GM10248 (cell line): ENCODE results near the gene PEAK1.

ENCODE experiments used
- CTCF ChIA-PET: fragments of 300-600 bp; sonication (Branson Sonifier 250); formaldehyde crosslinking; extraction: SDS; loops from one replicate; lab custom pipeline; 2021; ENCODE audit warnings: antibody characterized with exemption; lab: Yijun Ruan, JAX
- POLR2A ChIA-PET: fragments of 350-650 bp; sonication (Branson Sonifier 250); formaldehyde crosslinking; extraction: SDS; loops from one replicate; lab custom pipeline; 2020; ENCODE audit warnings: antibody characterized with exemption; lab: Yijun Ruan, JAX
- DNase-seq: peaks from one replicate; pipeline ENCODE4 v3.0.0; 2012; ENCODE audit errors: extremely low spot score
- TF ChIP-seq, protein P1 (sequence below): IDR thresholded peaks from 2 replicates; pipeline ENCODE4 v1.5.1; 2012; ENCODE audit warnings: mild to moderate bottlenecking, low read depth; ENCODE audit errors: extremely low read depth, missing control alignments, control extremely low read depth

Gene PEAK1

DNA sequence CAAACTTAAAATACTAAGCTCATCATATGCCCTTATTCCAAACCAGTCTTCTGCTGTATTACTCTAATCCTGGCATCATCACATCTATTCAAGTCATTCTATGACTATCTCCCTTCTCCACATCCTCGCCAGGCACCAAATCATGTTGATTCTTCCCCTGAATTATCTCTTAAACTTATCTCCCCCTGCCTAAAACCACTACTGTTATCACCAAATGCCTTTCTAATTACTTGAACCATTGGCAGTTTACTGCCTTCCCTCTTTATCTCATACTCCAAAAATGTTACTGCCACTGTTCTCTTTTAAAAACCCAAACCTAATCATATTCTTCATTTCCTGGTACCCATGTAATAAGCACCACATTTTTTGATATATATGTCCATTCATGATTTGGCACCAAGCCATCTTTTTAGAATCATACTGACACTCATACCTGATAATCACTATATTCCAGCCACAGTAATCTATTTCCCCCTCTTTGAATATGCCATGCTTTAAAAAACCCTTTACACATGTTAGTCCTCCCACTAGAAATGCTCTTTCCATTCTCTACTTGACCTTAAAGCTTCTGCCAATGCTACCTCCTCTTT lies 126.8 kb downstream of the PEAK1 start:
- TF ChIP-seq, protein P1, sequence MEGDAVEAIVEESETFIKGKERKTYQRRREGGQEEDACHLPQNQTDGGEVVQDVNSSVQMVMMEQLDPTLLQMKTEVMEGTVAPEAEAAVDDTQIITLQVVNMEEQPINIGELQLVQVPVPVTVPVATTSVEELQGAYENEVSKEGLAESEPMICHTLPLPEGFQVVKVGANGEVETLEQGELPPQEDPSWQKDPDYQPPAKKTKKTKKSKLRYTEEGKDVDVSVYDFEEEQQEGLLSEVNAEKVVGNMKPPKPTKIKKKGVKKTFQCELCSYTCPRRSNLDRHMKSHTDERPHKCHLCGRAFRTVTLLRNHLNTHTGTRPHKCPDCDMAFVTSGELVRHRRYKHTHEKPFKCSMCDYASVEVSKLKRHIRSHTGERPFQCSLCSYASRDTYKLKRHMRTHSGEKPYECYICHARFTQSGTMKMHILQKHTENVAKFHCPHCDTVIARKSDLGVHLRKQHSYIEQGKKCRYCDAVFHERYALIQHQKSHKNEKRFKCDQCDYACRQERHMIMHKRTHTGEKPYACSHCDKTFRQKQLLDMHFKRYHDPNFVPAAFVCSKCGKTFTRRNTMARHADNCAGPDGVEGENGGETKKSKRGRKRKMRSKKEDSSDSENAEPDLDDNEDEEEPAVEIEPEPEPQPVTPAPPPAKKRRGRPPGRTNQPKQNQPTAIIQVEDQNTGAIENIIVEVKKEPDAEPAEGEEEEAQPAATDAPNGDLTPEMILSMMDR, result no peak
- CTCF ChIA-PET, result interaction anchor here (1.0 to 1.5 kb wide), 3 partner anchors 8 to 14 kb away, joined by 3 to 4 read pairs (median 4); no protein-coding TSS in a partner anchor
- DNase-seq, result no peak
- POLR2A ChIA-PET, result no interaction called here

DNA sequence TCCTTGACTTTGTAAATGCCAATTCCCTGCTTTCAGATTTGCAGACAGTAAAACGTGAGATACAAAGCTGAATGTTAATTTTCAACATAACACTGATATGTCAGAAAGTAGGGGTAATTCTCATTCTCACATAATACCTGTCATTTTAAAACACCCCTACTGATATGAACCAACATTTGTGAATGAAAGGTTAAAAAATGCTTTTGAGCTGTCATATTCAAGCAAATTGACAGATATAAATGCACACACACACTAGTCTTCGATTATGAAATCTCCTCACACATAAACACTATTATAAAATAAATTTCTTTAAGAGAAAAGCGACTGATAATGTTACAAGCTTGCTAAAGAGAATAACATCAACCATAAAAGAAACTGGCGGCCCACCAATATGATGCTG lies 128.8 kb downstream of the PEAK1 start:
- ChIA-PET POLR2A (no interaction called here), CTCF (no interaction called here)
- TF ChIP-seq, protein P1, result no peak
- no peak for DNase-seq

DNA sequence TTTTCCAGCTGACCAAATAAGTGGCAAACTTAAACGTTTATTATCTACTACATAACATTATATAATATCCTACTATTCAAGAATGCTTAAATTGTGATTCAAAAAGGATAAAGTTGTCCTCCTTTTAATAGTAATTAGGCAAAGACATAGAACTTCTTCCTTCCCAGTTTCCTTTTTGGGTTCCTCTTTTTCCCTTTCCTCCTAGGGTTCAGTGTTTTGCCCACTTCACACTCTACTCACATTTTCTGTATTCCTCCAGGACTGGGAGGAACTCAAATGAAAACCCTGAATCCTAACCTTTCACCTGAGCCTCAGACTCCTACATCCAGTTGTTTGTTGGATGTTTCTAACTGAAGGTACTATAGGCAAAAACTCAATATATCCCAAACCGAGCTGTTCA lies 132.5 kb downstream of the PEAK1 start:
- TF ChIP-seq, protein P1, result no peak
- ChIA-PET POLR2A (no interaction called here), CTCF (no interaction called here)
- DNase-seq, result no peak

DNA sequence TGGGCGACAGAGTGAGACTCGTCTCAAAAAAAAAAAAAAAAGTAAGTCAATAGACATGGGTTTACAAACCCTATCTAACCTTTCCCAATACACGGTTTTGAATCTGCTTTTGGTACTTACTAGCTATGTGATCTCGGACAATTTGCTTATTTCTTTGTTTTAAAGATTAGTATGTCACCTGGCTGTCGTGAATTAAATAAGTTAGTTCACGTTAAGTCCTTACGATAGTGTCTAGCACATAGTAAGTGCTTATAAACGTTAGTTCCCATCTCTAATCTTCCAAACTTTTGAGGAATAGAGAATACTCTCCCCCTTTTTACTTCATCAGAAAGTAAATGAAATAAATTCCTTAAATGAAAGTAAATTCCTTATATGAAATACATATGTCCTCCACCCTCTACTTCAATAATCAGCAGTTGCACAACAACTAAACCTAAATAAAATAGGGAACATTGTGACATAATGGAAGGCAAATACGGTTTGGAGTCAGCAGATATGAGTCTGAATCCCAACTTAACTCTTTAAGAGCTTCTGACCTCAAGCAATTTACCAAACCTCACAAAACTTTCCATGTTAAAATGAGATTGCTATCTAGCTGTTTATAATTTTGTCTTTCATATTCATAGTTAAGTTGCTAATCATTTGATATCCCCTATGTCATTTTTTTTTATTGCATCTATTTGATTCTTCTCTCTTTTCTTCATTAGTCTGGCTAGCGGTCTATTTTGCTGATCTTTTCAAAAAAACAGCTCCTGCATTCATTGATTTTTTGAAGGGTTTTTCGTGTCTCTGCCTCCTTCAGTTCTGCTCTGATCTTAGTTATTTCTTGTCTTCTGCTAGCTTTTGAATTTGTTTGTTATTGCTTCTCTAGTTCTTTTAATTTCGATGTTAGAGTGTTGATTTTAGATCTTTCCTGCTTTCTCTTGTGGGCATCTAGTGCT lies 134.6 kb downstream of the PEAK1 start:
- ChIA-PET POLR2A (no interaction called here), CTCF (interaction anchor here (0.9 to 2.5 kb wide), 5 partner anchors 8 to 38 kb away, joined by 3 to 12 read pairs (median 4); no protein-coding TSS in a partner anchor)
- TF ChIP-seq, protein P1, result no peak
- DNase-seq, result no peak

DNA sequence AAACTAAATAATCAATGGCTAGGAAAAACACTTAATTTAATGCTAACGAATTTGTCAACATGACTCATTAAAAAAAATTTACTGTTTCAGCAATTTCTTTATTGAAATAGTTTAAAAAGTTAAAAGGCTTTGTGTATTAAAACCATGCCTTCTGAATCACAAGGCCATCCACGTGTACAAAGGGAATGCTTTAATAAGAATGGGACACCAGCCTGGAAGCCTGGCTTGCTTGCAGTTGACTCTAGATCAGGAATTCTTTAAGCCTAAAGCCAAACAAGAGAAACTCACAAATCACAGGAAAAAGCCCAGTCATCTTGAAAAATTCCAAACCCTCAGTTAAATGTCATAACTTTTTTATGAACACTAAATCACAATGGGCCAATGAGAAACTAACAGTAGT lies 137.6 kb downstream of the PEAK1 start:
- POLR2A ChIA-PET, result no interaction called here

DNA sequence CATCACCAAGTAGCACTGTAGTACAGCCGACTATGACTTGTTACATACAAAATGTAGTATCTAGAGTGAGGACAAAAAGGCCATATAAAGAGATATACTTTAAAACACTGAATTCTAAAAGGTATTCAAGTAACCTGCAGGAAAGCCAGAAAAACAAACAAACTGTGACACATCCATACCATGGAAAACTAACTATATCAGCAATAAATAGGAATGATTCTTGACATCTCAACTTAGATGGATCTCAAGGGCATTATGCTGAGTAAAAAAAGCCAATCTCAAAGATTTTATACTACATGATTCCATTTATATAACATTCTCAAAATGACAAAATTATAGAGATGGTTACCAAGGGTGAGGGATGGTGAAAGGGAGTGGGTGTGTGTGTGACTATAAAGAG lies 143.0 kb downstream of the PEAK1 start:
- CTCF ChIA-PET, result no interaction called here
- TF ChIP-seq, protein P1, result no peak
- POLR2A ChIA-PET, result no interaction called here
- DNase-seq, result no peak

More for the DNA sequence above, 137.6 kb downstream of the PEAK1 start:
- DNase-seq, result no peak
- CTCF ChIA-PET, result interaction anchor here (1.0 to 2.3 kb wide), 5 partner anchors 9 to 261 kb away, joined by 3 to 6 read pairs (median 4); no protein-coding TSS in a partner anchor
- TF ChIP-seq, protein P1, result no peak
